ENCODE results near the gene DNM2.
"Not testable (repeated sequence)": the region's sequence is repeated elsewhere in the genome, so short reads cannot be mapped to it uniquely, and the experiment has no call there.

Gene DNM2

DNA sequence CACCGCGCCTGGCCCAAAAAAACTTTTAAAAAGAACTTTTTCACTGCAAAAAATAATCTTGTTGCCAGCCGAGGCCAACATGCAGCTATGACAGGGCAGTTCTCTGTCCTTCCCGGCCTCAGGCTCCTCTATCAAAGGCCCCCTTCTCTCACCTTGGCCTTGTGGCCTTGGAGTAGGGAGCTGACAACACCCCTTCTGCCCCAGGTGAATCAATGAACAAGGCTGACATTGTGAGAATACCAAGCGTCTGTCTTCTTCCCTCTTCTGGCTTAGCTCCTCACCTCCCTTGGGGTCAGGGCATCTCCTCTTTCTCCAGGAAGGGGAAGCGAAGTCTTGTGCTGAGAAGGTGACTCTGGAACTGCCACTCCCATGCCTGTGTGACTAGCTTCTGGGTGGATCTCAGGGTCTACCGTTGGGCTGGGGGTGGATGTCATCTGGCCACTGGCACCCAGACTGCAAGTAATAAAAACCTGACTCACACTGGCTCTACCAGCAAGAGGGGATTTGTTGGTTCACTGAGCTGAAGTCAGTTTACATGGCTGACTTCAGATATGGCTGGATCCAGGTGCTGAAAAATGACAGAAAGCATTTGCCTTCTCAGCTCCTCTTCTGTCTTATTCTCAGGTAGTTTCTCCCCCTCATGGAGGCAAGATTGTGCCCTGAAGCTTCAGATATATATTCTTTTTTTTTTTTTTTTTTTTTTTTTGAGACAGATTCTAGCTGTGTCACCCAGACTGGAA, 136.6 kb downstream of the DNM2 start:
- CTCF ChIA-PET, result interaction anchor here (0.6 to 3.6 kb wide), 6 partner anchors 10 to 137 kb away, joined by 3 to 32 read pairs (median 4); partner anchors contain the start of genes DNM2 and TMED1
- H3K27me3 Mint-ChIP-seq, result no peaks in the 10 kb centered on the region
- no peak overlapping the region for H3K4me3 Mint-ChIP-seq
- H3K9me3 Mint-ChIP-seq, result no peaks in the 10 kb centered on the region
- no peaks in the 10 kb centered on the region for H3K4me1 Mint-ChIP-seq
- no peaks in the 10 kb centered on the region for H3K36me3 Mint-ChIP-seq
- no peak overlapping the region for H3K27ac Mint-ChIP-seq
- no peak for DNase-seq

DNA sequence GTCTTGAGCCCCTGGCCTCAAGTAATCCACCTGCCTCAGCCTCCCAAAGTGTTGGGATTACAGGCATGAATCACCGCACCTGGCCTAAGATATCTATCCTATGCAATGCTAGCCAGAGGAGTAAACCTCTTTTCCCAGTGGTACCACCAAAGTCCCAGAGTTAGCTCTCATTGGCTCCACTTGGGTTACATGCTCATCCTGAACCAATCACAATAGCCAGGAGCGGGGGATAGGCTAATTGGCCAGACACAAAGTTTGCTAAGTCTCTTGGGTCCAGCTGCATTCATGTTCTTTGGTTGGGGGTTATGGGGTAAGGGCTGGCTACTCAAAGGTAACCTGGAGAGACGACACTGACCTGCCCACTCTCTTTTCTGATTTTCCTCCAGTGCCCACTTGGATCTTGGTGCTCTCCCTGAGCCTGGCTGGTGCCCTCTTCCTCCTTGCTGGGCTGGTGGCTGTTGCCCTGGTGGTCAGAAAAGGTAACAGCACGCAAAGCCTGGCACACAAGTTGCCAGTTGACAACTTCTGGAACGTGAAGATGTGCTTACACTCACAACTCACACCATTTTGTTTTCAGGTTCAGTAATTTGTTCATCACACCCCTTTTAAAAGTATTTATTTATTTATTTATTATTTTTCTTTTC, 138.1 kb downstream of the DNM2 start:
- peak; percentile 47 for DNase-seq
- peaks cover under 1% of the 10 kb centered on the region for H3K4me1 Mint-ChIP-seq
- no peaks in the 10 kb centered on the region for H3K9me3 Mint-ChIP-seq
- no peak overlapping the region for H3K4me3 Mint-ChIP-seq
- H3K27me3 Mint-ChIP-seq, result no peaks in the 10 kb centered on the region
- CTCF ChIA-PET, result interaction anchor here (1.1 to 3.6 kb wide), 8 partner anchors 8 to 154 kb away, joined by 3 to 32 read pairs (median 6); partner anchors contain the start of gene DNM2
- no peak overlapping the region for H3K27ac Mint-ChIP-seq
- no peaks in the 10 kb centered on the region for H3K36me3 Mint-ChIP-seq

DNA sequence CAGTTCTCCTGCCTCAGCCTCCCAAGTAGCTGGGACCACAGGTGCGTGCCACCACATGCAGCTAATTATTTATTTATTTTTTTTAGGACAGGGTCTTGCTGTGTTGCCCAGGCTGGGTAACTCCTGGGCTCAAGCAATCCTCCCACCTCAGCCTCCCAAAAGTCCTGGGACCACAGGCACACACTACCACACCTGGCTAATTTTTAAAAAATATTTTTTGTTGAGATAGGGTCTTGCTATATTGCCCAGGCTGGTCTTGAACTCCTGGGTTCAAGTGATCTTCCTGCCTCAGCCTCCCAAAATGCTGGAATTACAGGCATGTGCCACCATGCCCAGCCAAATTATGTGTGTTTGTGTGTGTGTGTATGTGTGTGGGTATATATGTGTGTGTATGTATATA, 139.0 kb downstream of the DNM2 start:
- H3K27ac Mint-ChIP-seq, H3K4me1 Mint-ChIP-seq, H3K27me3 Mint-ChIP-seq, H3K36me3 Mint-ChIP-seq, H3K4me3 Mint-ChIP-seq, DNase-seq, H3K9me3 Mint-ChIP-seq: not testable (repeated sequence)
- CTCF ChIA-PET, result interaction anchor here (1.0 to 2.9 kb wide), 6 partner anchors 9 to 155 kb away, joined by 3 to 14 read pairs (median 4); partner anchors contain the start of gene DNM2

- Mint-ChIP-seq H3K27ac (no peak overlapping the region), H3K27me3 (no peaks in the 10 kb centered on the region), H3K36me3 (peaks cover 1% of the 10 kb centered on the region), H3K9me3 (no peaks in the 10 kb centered on the region), H3K4me3 (no peak overlapping the region), H3K4me1 (peaks cover 9% of the 10 kb centered on the region)
- peak; percentile 47 for DNase-seq
- CTCF ChIA-PET, result interaction anchor here (0.6 to 2.9 kb wide), 10 partner anchors 9 to 141 kb away, joined by 3 to 14 read pairs (median 5); partner anchors contain the start of genes C19orf38, CARM1, DNM2 and TMED1
Measured at GRCh38 chr19:10858204-10858828, 140.4 kb downstream of the DNM2 start.

DNA sequence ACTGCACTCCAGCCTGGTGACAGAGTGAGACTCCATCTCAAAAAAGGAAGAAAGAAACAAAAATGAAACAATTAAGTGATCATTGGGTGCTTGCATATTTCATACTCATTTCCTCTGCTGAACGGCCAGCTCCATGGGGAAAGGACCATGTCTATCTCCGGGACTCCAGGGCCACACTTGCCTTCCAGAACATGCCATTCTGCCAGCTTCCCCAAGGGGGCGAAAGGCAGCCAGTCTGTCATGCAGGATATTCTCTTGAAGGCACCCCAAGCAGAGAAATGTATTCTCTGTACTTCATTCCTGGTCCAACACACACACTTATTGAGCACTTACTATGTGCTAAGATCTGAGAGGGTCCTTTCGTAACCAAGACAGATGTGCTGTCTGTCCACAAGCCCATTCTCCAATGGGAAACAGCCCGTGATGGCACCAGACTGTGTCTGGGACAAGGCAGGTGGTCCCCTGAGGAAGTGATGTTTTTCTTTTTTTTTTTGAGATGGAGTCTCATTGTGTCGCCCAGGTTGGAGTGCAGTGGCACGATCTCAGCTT, 143.3 kb downstream of the DNM2 start:
- peak; percentile 58 for DNase-seq
- CTCF ChIA-PET, result interaction anchor here (0.6 to 8.4 kb wide), 4 partner anchors 9 to 143 kb away, joined by 3 to 142 read pairs (median 4); partner anchors contain the start of gene DNM2
- Mint-ChIP-seq H3K27me3 (no peaks in the 10 kb centered on the region), H3K27ac (peak overlapping the region; percentile 65), H3K4me3 (no peak overlapping the region), H3K9me3 (no peaks in the 10 kb centered on the region), H3K4me1 (peaks cover 23% of the 10 kb centered on the region), H3K36me3 (peaks cover 1% of the 10 kb centered on the region)

DNA sequence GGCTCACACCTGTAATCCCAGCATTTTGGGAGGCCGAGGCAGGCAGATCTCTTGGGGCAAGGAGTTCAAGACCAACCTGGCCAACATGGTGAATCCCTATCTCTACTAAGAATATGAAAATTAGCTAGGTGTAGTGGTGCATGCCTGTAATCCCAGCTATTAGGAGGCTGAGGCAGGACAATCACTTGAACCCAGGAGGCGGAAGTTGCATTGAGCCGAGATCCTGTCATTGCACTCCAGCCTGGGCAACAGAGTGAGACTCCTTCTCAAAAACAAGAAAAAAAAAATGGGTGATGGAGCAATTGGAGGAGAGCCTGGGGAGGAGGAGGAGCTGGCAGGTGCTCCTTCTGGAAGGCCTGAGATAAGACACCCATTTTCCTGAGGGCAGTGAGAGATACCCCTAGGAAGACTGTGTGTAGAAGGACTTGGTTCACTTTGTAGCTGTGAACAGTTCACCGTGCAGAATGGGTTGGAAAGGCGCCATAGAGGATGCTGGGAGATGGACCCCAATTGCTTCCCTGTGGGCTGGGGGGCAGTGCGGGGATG, 144.8 kb downstream of the DNM2 start:
- no peaks in the 10 kb centered on the region for H3K9me3 Mint-ChIP-seq
- no peak overlapping the region for H3K27ac Mint-ChIP-seq
- H3K4me3 Mint-ChIP-seq, result no peak overlapping the region

GRCh38 chr19:10863107-10863717, 145.3 kb downstream of the DNM2 start:
- H3K27me3 Mint-ChIP-seq, result no peaks in the 10 kb centered on the region
- peaks cover 29% of the 10 kb centered on the region for H3K4me1 Mint-ChIP-seq
- no peak for DNase-seq
- no peaks in the 10 kb centered on the region for H3K9me3 Mint-ChIP-seq
- H3K36me3 Mint-ChIP-seq, result peaks cover 1% of the 10 kb centered on the region
- H3K4me3 Mint-ChIP-seq, result no peak overlapping the region
- no peak overlapping the region for H3K27ac Mint-ChIP-seq
- CTCF ChIA-PET, result interaction anchor here (0.9 to 8.4 kb wide), 17 partner anchors 9 to 161 kb away, joined by 3 to 142 read pairs (median 6); partner anchors contain the start of genes C19orf38, DNM2, QTRT1 and TMED1

More for the DNA sequence above, 144.8 kb downstream of the DNM2 start:
- DNase-seq, result no peak
- peaks cover 1% of the 10 kb centered on the region for H3K36me3 Mint-ChIP-seq
- peaks cover 23% of the 10 kb centered on the region for H3K4me1 Mint-ChIP-seq
- no peaks in the 10 kb centered on the region for H3K27me3 Mint-ChIP-seq
- CTCF ChIA-PET, result interaction anchor here (0.7 to 8.4 kb wide), 5 partner anchors 17 to 144 kb away, joined by 4 to 142 read pairs (median 6); partner anchors contain the start of genes DNM2 and TMED1

DNA sequence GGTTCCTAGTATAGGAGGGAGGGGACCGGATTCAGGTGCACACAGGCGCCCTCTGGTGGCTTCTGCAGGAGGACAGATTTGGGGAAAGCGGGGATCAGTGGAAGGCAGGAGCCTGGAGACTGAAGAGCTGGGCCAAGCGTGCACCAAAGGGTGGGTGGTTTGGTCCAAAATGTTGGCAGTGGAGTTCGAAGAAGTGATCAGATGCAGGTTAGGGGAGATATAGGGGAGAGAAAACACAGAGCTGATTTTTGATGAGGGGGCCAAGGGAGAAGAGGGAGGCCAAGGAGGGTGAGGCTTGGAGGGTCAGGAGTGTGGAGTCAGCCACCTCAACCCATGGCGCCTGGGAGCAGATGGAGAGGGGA, 146.6 kb downstream of the DNM2 start:
- Mint-ChIP-seq H3K4me3 (no peak overlapping the region), H3K27me3 (no peaks in the 10 kb centered on the region), H3K36me3 (peaks cover 1% of the 10 kb centered on the region), H3K4me1 (peaks cover 33% of the 10 kb centered on the region), H3K27ac (no peak overlapping the region), H3K9me3 (no peaks in the 10 kb centered on the region)
- DNase-seq, result peak; percentile 89
- CTCF ChIA-PET, result interaction anchor here (0.8 to 8.4 kb wide), 24 partner anchors 8 to 284 kb away, joined by 3 to 142 read pairs (median 6); partner anchors contain the start of genes C19orf38, DNM2, QTRT1 and TMED1

DNA sequence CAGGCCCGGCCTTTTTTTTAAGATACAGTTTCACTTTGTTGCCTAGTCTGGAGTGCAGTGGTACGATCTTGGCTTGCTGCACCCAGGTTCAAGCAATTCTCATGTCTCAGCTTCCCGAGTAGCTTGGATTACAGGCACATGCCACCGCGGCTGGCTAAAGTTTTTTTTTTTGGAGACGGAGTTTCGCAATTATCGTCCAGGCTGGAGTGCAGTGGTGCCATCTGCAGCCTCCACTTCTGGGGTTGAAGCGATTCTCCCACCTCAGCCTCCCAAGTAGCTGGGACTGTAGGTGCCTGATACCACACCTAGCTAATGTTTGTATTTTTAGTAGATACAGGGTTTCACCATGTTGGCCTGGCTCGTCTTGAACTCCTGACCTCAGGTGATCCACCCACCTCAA, 148.6 kb downstream of the DNM2 start:
- DNase-seq, result no peak
- Mint-ChIP-seq H3K4me3 (no peak overlapping the region), H3K27ac (no peak overlapping the region), H3K9me3 (no peaks in the 10 kb centered on the region), H3K4me1 (peaks cover 39% of the 10 kb centered on the region), H3K27me3 (no peaks in the 10 kb centered on the region), H3K36me3 (no peaks in the 10 kb centered on the region)
- CTCF ChIA-PET, result interaction anchor here (0.7 to 8.4 kb wide), 6 partner anchors 10 to 148 kb away, joined by 3 to 142 read pairs (median 6); partner anchors contain the start of genes DNM2 and TMED1

- no peak for DNase-seq
- CTCF ChIA-PET, result no interaction called here
- H3K4me3 Mint-ChIP-seq, result no peak overlapping the region
- H3K27ac Mint-ChIP-seq, result peak overlapping the region; percentile 33
- H3K27me3 Mint-ChIP-seq, result no peaks in the 10 kb centered on the region
- H3K36me3 Mint-ChIP-seq, result no peaks in the 10 kb centered on the region
- H3K9me3 Mint-ChIP-seq, result no peaks in the 10 kb centered on the region
- H3K4me1 Mint-ChIP-seq, result peaks cover 41% of the 10 kb centered on the region
Measured at GRCh38 chr19:10868872-10869547, 151.1 kb downstream of the DNM2 start.

- CTCF ChIA-PET, result interaction anchor here (1.0 to 1.9 kb wide), 3 partner anchors 9 to 153 kb away, joined by 3 to 11 read pairs (median 8); partner anchors contain the start of gene DNM2
- Mint-ChIP-seq H3K27ac (peak overlapping the region; percentile 92), H3K4me1 (peaks cover 34% of the 10 kb centered on the region), H3K4me3 (peak overlapping the region; percentile 78)
- H3K36me3 Mint-ChIP-seq, H3K9me3 Mint-ChIP-seq, H3K27me3 Mint-ChIP-seq, DNase-seq: not testable (repeated sequence)
Measured at GRCh38 chr19:10869872-10870311, 152.0 kb downstream of the DNM2 start.

- H3K36me3 Mint-ChIP-seq, result no peaks in the 10 kb centered on the region
- H3K27ac Mint-ChIP-seq, result peak overlapping the region; percentile 92
- DNase-seq, result no peak
- no peaks in the 10 kb centered on the region for H3K9me3 Mint-ChIP-seq
- H3K27me3 Mint-ChIP-seq, result no peaks in the 10 kb centered on the region
- peaks cover 34% of the 10 kb centered on the region for H3K4me1 Mint-ChIP-seq
- H3K4me3 Mint-ChIP-seq, result peak overlapping the region; percentile 78
- CTCF ChIA-PET, result interaction anchor here (0.6 to 1.9 kb wide), 5 partner anchors 9 to 153 kb away, joined by 3 to 11 read pairs (median 5); partner anchors contain the start of gene DNM2
Measured at GRCh38 chr19:10870501-10870954, 152.6 kb downstream of the DNM2 start.
